ENCODE measurements around the gene SLC9B1.

Gene SLC9B1, protein sequence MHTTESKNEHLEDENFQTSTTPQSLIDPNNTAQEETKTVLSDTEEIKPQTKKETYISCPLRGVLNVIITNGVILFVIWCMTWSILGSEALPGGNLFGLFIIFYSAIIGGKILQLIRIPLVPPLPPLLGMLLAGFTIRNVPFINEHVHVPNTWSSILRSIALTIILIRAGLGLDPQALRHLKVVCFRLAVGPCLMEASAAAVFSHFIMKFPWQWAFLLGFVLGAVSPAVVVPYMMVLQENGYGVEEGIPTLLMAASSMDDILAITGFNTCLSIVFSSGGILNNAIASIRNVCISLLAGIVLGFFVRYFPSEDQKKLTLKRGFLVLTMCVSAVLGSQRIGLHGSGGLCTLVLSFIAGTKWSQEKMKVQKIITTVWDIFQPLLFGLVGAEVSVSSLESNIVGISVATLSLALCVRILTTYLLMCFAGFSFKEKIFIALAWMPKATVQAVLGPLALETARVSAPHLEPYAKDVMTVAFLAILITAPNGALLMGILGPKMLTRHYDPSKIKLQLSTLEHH

DNA sequence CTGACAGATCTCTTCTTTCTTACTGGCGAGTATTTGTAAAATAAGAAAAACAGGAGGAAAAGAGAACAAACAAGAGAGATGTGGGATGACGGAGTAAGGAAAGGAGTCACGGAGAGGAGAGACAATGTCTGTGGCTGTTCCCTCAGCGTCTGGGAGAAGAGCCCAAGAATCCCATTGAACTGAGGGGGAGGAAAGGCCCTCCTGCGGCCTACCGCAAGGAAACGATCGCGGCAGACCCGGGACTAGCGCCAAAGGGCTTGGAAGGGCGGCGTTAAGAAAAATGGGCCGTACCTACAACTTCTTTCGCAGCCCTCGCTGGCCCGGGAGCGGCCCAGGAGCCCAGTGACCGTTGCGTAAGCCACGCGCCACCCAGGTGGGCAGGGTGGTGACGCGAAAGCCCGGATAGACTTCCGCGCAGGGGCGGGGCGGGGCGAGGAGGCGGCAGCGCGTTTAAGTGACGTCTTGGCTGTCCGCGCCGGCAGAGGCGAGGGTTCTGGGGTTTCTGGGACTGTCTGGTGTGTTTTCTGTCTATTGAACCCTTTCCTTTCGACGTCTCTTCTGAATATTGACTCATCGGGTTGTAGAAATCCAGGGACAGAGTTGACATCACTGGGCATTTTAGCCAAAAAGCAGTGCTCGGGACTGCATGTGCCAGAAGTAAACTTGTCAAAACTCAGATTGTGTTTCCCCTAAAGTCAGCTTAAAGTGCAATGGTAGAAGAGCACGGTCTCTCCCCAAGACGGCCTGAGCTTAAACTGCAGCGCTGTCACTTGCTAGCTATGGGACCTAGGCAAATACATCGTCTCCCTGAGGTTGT, at the start of gene SLC9B1:
Gene SLC9B1 (minus strand): TSS at position 398 of the 817 bp plus-strand sequence. CDS start 27,994 bp downstream, outside the sequence.
- DNase-seq, result no peak

DNA sequence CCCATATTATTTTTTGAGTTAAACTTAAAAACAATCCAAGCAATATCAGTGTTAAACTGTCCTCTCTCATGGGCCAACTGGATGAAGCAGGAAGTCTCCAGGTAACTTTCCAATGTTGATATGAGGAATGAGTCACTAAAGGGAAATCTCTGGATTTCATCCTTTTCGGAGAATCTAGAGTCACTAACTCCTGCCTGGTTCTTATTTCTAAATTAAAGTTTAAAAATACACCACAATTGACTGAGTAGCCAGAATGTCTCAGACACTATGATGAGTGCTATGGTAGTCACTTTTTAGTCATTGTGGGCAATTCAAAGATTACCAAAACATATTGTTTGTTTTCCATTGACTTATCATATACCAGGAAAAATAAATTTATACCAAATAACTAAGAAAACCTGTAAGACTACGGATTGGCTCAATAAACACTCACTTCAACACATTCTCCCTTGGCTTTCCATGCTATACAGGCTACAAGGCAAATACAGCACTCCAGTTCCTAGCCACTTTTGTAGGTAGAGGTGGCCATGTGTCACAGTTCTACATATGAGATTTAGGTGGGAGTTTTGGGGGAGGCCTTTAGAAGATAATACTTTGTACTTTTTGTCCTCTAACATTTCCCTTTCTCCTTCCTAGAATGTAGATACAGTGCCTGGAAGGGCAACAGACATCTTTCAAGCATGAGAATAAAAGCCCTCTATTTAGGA, 48.5 kb upstream of the SLC9B1 start:
- DNase-seq, result no peak

DNA sequence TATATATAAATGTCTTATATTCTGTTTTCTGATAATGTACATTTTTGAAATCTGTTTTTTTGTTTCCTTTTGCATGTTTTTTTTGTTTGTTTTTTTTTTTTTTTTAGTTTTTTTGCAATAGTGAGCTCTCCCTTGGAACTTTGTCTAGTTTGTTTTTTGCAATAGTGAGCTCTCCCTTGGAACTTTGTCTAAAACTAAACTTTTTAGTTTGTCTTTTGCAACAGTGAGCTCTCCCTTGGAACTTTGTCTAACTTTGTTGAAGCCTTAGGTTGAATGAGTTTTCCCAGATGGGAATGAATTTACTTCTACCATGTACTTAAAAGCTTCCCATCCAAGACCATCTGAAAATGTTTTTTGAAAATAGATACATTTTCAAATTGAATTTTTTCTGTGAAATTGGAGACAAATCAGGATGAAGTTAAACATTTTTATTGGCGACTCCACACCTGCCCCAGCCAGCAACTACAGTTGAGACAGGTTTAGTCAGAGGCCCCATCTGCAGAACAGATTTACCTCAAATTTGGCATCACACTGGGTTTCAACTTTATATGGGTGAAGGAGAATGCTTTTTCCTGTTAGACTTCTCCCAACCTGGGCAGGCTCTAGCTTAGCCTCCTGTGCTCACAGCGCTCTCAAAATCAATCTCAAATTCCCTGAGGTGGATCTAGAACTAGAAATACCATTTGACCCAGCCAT, 41.1 kb upstream of the SLC9B1 start:
- no peak for DNase-seq

DNA sequence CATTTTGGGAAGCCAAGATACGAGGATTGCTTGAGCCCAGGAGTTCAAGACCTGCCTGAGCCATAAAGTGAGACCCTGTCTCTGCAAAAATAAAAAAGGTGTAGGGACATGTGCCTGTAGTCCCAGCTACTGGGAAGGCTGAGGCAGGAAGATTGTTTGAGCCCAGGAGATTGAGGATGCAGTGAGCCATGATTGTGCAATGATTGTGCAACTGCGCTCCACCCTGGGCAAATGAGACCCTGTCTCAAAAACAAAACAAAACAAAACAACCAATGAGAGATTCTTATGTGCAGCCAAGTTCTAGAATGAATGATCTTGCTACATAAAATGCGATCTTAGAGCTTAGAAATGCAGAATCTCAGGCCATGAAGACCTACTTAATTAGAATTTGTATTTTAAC, 34.5 kb upstream of the SLC9B1 start:
- no peak for DNase-seq

DNA sequence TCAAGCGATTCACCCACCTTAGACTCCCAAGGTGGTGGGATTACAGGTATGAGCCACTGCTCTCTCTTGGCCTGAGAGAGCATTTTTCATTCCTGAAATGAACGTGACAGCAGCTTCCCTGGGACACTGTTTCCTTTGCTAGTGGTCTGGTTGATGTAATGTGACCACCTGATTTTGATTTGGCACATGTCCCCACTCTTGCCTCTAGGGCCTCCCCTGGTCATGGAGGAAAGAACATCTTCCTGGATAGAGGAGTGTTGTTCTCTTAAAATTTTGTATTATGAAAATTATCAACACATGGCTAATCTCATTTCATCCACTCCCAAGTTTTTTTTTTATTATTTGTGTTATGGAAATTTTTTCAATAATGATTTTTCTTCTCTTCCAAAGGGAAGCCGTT, 33.3 kb upstream of the SLC9B1 start:
- DNase-seq, result no peak

DNA sequence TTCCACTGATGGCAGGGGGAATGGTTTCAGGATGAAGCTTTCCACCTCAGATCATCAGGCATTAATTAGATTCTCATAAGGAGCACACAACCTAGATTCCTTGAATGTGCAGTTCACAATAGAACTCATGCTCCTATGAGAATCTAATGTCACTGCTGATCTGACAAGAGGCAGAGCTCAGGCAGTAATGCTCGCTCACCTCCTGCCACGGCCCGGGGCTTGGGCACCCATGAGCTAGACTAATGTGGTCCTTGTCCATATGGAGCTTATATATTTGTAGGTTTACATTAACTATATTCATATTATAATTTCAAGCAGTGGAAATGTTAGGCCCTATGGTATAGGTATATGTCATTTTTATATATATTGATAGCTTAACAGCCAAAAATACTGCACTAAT, 32.6 kb upstream of the SLC9B1 start:
- DNase-seq, result no peak

DNA sequence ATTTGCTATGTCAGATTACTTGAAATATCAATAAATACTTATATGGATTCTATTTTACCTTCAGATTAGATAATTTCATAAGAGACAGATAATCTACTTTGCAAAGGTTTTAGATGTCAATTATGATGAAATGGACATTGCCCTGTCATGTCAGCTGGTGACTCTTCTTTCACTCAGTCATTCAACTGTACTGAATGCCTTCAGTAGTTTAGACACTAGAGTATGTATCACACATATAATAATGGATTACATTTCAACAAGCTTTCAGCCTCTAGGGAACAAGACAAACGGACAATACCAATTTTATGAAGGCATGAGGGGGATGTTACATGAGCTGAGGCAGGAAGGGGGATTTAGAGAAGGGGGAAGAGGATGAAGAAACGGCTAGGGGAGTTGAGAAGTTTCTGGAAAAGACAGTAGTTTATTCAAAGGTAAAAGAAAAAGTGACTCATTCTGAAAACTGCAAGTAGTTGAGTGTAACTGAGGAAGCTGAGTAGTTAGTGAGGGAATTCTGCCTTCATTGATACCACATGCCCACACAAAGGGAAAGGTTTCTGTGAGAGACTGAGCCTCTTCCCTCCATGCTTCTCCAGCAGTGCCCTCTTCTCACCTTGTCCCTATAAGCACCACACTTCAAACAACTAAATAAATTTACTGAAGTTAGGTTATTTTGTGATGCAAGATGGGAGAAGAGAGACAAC, 31.4 kb upstream of the SLC9B1 start:
- no peak for DNase-seq

DNA sequence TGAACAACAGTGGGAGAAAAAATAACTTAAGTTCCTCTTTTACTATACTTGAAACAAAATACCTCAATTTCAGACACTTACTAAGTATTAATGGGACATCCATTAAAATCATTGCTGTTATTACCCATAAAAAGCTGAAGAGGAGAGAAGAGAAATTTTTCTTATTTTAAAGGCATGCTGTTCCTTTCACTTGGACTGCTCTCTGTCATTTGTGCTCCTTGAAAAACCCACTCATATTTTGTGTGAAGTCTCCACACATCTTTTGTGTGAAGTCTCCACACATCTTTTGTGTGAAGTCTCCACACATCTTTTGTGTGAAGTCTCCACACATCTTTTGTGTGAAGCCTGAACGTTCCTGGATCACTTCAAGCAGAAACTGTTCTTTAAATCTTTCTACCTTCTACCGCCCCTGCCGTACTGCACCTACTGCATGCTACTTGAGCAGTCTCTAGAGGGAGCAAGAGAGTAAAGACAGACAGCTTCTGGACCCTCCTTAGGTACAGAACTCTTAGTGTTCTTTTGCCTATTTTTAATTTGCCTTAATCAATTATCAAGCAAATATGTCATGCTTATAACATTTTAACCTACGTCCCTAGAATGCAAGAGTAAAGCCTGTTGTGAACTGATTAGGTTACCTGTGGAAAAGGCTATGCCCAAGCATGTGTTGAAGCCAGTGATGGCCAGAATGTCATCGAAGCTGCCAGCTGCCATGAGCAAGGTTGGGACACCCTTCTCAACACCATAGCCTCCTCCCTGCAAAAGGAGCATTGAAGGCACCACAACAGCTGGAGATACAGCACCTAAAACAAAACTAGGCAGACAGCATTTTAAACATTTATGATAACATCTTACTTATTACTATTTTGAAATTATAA, 27.1 kb upstream of the SLC9B1 start:
- no peak for DNase-seq

DNA sequence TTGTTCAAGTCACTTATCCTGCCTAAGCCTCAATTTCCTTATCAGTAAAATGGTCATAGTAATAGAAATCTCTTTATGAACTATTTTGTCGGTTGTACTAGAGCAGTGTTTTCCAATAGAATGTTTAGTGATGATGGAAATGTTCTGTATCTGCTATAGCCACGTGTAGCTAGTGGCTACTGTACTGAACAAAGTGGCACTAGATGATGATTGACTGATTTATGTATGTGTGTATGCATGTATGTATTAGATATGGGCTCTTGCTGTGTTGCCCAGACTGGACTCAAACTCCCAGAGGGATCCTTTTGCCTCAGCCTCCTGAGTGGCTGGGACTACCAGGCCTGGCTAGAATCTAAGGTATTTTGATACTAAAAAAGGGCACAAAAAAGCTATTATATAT, 24.7 kb upstream of the SLC9B1 start:
- no peak for DNase-seq

DNA sequence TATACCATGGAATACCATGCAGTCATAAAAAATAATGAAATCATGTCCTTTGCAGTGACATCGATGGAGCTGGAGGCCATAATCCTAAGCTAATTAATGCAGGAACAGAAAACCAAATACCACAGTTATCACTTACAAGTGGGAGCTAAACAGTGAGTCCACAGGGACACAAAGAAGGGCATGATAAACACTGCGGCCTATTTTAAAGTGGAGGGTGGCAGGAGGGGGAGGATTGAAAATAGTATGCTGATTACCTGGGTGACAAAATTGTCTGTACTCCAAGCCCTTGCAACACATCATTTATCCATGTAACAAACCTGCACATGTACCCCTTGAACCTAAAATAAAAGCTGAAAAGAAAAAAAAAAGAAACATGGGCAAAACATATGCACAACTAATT, 16.7 kb upstream of the SLC9B1 start:
- no peak for DNase-seq

DNA sequence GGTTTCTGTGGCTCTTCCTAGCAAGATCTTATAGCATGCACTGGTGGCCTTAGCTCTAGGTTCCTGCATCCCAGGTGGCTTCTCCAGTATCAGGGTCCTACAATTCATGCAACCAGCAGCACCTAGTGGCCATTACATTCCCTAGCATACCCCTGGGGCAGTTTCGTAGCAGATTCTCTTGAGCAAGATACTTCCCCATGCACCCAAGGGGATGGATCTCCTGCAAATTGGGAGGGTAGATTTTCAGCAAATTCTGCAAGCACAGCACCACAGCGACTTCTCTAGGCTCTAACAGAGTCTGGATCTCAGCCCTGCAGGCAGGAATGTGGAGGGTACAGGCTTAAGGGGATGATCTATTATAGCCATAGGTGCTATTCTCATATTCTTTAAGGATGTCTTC, 13.1 kb upstream of the SLC9B1 start:
- DNase-seq, result no peak

DNA sequence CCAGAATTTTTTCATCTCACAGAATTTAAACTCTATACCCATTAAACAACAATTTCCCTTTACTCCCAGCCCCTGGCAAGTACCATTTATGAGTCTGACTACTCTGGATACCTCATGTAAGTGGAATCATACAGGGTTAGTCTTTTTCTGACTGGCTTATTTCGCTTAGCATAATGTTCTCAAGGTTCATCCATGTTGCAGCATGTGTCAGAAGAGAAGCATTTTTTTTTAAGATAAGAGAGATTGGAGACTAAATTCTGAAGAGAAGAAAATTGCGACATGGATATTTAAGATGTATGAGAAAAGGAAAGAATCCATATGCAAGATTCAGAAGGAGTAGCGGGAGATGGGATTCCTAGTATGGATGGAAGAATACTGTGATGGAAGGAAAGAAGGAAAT, 11.3 kb upstream of the SLC9B1 start:
- no peak for DNase-seq

DNA sequence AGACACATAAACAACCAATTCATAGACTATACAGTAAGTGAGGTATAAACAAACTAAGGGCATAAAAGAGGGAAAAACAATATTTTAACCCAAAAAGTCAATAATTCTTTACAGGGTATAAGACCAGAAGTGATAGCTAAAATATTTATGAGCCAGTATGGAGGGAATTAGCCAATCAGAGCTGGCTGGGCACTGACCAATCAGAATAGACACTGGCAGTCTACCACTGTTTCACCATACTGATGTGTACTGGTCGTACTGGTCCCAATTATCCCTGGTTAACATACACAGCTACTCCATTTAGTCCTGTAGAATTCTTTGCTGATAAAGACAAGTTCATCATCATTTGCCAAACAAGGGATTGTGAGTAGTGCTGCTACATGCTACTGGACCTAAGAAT, 9.8 kb upstream of the SLC9B1 start:
- DNase-seq, result no peak

DNA sequence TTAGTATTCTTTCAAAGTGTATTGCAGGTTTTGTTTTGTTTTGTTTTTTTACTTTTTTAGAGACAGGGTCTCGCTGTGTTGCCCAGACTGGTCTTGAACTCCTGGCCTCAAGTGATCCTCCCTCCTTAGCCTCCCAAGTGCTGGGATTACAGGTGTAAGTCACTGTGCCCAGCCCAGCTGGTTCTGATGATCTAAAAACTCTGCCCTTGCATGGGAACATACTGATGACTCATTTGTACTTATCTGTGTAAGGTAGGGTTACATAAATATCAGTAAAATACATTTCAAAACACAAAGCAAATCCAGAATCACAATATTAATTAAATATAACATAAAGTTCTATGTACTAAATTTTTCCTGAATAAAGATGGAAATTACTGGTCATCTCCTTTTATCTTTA, 7.4 kb upstream of the SLC9B1 start:
- DNase-seq, result no peak

DNA sequence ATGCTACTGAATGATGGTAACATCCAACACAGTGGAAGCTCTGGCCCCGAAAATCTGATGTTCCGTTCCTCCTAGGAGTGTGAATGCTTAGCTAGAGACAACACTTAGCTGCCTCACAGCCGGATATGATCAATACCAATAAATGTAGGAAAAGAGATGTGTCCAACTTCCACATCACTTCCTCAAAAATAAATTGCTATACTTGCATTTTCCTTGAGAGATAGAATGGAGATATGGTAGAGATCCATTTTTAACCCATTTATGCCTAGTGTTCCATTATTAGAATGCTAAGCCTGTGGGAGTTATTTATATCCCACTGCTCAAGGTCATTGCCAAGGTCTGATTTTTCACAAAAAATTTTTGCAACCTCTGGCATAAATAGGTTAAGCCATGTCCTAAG, 5.5 kb upstream of the SLC9B1 start:
- no peak for DNase-seq

DNA sequence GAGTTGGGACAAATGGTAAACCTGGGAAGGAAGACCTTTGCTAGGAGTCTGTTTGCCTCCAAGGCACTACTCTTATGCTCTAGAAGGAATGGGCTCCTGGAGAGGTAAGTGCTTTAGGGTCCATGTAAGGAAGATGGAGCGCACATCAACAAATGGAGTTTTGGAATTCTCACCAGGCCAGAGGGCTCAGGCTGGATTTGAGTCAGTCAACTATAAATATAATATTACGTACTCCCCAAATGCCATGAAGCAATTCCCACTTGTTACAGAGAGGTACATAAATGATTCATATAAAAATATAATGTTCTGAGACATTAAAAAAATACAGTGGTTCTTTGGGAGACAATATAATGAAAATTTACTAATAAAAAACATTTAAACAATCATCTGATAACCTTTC, 1.6 kb upstream of the SLC9B1 start:
- no peak for DNase-seq

DNA sequence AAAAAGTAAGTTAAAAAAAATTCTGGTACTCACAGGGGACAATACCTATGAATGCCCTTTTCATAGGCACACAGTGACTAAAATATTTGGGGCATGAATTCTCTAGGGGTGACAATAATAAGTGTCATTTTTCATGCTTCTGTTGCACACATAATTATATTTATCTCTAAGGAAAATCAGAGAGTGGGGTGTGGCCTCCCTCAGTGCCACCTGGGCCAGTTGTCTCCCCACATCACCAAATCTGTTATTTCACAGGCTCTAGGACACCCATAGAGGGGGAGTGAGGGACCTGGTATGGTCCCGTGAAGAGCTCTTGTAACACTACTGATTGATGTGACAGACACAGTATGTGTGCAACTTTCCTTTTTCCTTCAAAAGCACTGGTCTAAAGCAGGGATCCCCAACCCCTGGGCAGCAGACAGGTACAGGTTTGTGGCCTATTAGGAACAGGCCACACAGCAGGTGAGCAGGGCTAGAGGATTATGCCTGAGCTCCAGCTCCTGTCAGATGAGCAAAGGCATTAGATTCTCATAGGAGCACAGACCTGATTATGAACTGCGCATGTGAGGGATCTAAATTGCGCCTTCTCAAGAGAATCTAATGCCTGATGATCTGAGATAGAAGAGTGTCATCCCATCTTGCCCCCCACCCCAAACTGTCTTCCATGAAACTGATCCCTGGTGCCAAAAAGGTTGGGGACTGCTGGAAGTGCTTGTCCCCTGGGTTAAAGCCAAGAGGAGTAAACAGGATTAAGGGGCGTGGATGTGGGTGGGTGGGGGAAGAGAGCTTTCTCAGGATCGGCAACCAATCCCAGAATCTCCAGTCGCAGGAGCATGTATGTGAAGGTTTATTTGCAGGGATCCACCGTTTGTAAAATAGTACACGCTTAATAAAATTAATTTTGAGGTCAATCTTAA, 856 bp downstream of the SLC9B1 start:
- DNase-seq, result no peak

DNA sequence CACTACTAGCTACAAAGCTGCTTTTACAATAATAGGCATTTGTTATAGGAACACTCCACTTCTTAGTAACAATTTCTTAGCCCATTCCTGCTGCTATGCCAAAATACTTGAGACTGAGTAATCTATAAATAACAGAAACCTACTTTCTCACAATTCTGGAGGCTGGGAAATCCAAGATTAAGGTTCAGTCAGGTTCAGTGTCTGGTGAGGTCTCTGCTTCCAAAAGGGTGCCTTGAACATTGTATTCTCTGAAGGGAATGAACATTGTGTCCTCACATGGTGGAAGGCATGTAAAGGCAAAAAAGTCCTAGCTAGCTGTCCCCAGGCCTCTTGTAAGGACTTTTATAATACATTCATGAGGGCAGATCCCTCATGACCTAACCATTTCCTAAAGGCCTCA, 7.0 kb downstream of the SLC9B1 start:
- DNase-seq, result no peak

DNA sequence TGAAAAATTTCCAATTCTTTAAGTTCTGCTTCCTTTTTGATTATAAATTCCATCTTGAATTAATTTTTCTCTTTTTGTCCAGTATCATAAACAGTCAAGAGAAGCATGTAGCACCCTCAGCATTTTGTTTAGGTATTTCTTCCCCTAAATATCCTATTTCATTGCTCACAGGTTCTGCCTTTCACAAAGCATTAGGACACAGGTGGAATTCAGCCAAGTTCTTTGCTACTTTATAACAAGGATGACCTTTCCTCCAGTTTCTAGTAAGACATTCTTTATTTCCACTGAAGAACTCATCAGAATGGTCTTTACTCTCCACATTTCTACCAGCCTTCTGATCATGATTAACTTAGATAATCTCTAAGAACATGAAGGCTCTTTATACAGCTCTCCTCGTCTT, 7.4 kb downstream of the SLC9B1 start:
- no peak for DNase-seq
